HepG2 (cell line): ENCODE data around the gene FITM1. TPM values are rescaled to one million over a fixed set of nuclear protein-coding genes. Genes with fewer than 3 reads are reported as not detected.
A peak's percentile ranks its signal among the peaks of the same experiment; 100 is the strongest.

Experiments
- AGO1 ChIP-seq: fragments of 200-400 bp; formaldehyde crosslinking; IDR thresholded peaks from 2 replicates; pipeline ENCODE4 v1.6.1; 2017; ENCODE audit warnings: mild to moderate bottlenecking, low read depth, low read length, moderate library complexity; ENCODE audit not compliant: poor library complexity, severe bottlenecking
- ARID4A ChIP-seq: sonication (generic); formaldehyde crosslinking; IDR thresholded peaks from 2 replicates; pipeline ENCODE4 v1.5.0; 2020; ENCODE audit warnings: mild to moderate bottlenecking, missing genetic modification reagents, borderline replicate concordance
- GPN1 ChIP-seq: sonication (generic); formaldehyde crosslinking; IDR thresholded peaks from 2 replicates; pipeline ENCODE4 v1.5.1; 2020; ENCODE audit warnings: missing genetic modification reagents, borderline replicate concordance
- KLF16 ChIP-seq, 2 experiments: sonication (generic) in 1 of 2; formaldehyde crosslinking in 1 of 2; IDR thresholded peaks; 2 replicates each; pipeline versions ENCODE4 v1.6.1 to v1.8.0; 2016 to 2023; ENCODE audit warnings: missing genetic modification reagents in 2 of 2, missing compliant biosample characterization in 1 of 2
- MXD4 ChIP-seq: IDR thresholded peaks from 2 replicates; pipeline ENCODE4 v1.6.1; 2016; ENCODE audit warnings: mild to moderate bottlenecking, missing biosample characterization, missing genetic modification reagents
- TERF1 ChIP-seq: sonication (generic); formaldehyde crosslinking; IDR thresholded peaks from 2 replicates; pipeline ENCODE4 v1.8.0; 2022; ENCODE audit warnings: mild to moderate bottlenecking, missing genetic modification reagents, moderate library complexity
- ZBTB4 ChIP-seq: sonication (generic); formaldehyde crosslinking; IDR thresholded peaks from 2 replicates; pipeline ENCODE4 v1.4.0; 2020; ENCODE audit warnings: missing genetic modification reagents, mild to moderate bottlenecking, borderline replicate concordance
- ZNF354B ChIP-seq: sonication (generic); formaldehyde crosslinking; IDR thresholded peaks from 2 replicates; pipeline ENCODE4 v1.8.0; 2022; ENCODE audit warnings: mild to moderate bottlenecking, missing genetic modification reagents
- ZNF597 ChIP-seq: sonication (generic); formaldehyde crosslinking; IDR thresholded peaks from 2 replicates; pipeline ENCODE4 v1.5.0; 2020; ENCODE audit warnings: missing genetic modification reagents
- ZNF607 ChIP-seq: sonication (generic); formaldehyde crosslinking; IDR thresholded peaks from 2 replicates; pipeline ENCODE4 v1.5.1; 2020; ENCODE audit warnings: missing genetic modification reagents, mild to moderate bottlenecking, borderline replicate concordance
- polyA plus RNA-seq, 8 experiments: library from polyadenylated mRNA; depleted of rRNA in 3 of 8; stranded (reverse) in 7 of 8; unstranded in 1 of 8; fragments of >200 nt; fragmentation: Illumina TruSeq in 4 of 8; extraction: Trizol in 4 of 8; gene quantifications; 2 replicates each; pipeline versions ENCODE4 v1.2.1 to v1.2.3, GENCODE V29; 2011 to 2016; ENCODE audit warnings: low read depth in 4 of 8, missing spikeins in 1 of 8, mixed read lengths in 1 of 8; ENCODE audit not compliant: insufficient read depth in 1 of 8
- total RNA-seq, 5 experiments: library from RNA; depleted of rRNA; stranded (reverse); fragments of >200 nt; fragmentation: Illumina TruSeq; extraction: Trizol; gene quantifications; 2 replicates each; pipeline ENCODE4 v1.2.3, GENCODE V29; 2016; ENCODE audit warnings: low read depth in 1 of 5
- TF ChIP-seq, protein P1 (sequence below): sonication (generic); formaldehyde crosslinking; IDR thresholded peaks from 2 replicates; pipeline ENCODE4 v1.8.1; 2023; ENCODE audit warnings: mild to moderate bottlenecking, missing genetic modification reagents
- TF ChIP-seq, protein P2 (sequence below): sonication (generic); formaldehyde crosslinking; conservative IDR thresholded peaks from 2 replicates; pipeline ENCODE4 v1.5.0; 2020; ENCODE audit warnings: missing genetic modification reagents

Gene FITM1
- total and polyA plus RNA-seq, 2 of the 13 experiments (the other 11 are each of a cell fraction or from before 2014, with no cell fraction given), result 2.7 to 5.8 TPM

DNA sequence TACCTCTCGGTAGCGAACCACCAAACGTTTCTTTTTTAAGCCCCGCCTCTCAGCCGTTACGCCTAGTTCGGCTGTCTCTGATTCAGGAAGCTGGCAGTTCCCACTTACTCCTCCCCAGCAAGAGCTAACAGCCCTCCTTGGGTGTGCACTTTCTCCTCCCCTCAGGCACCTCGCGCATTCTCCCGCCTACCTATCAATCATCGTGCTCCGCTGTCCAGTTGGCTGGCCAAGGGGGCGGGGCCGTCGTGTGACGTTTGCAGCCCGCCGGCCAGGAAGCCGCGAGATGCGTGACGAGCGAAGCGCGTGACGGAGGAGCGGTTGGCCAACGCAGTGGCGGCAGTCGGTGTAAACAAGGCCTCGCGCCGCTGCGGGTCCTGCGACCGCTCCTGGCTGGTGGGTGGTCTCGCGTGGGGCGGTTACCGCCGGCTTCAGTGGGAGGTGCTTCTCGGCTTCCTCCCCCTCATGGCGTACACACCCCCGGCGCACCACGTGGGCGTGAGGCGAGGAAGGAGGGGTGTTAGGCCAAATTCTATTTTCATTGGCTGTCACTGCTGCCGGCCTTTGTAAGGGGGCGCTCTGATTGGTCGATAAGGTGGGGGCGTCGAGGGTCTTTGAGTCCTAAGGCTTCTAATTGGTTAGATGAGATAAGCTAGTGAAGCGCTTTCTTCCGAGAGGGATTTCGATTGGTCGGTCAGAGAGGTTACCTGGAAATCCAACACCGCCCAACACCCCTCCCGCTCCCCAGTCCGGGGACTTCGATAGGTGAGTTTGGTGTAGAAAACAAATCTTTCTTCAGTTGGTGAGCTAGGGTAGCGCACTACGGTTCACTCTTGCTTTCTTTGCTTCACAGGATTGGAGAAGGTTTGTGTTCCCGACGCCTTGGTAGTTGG is 15.7 kb upstream of the FITM1 start, which contains the start of the genes DCAF11 and NRL (continued):
- TF ChIP-seq ZBTB4 (CRISPR knock-in tag) (no peak), ZNF354B (CRISPR knock-in tag) (no peak), ZNF607 (CRISPR knock-in tag) (peak; percentile 99), KLF16 (CRISPR knock-in tag; IDR thresholded peaks at IDR 0.05) (peak in 1 of 2 experiments; percentile 99; a peak in 2 of 4 replicates), AGO1 (peak; percentile 87), ZNF597 (CRISPR knock-in tag) (no peak), MXD4 (CRISPR knock-in tag) (peak; percentile 99), ARID4A (CRISPR knock-in tag) (peak; percentile 95), GPN1 (CRISPR knock-in tag) (peak; percentile 98; the same call in 1 of the 2 replicates), TERF1 (no peak)
- TF ChIP-seq, protein P1, sequence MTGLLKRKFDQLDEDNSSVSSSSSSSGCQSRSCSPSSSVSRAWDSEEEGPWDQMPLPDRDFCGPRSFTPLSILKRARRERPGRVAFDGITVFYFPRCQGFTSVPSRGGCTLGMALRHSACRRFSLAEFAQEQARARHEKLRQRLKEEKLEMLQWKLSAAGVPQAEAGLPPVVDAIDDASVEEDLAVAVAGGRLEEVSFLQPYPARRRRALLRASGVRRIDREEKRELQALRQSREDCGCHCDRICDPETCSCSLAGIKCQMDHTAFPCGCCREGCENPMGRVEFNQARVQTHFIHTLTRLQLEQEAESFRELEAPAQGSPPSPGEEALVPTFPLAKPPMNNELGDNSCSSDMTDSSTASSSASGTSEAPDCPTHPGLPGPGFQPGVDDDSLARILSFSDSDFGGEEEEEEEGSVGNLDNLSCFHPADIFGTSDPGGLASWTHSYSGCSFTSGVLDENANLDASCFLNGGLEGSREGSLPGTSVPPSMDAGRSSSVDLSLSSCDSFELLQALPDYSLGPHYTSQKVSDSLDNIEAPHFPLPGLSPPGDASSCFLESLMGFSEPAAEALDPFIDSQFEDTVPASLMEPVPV (CRISPR knock-in tag), result peak; percentile 99
- TF ChIP-seq, protein P2, sequence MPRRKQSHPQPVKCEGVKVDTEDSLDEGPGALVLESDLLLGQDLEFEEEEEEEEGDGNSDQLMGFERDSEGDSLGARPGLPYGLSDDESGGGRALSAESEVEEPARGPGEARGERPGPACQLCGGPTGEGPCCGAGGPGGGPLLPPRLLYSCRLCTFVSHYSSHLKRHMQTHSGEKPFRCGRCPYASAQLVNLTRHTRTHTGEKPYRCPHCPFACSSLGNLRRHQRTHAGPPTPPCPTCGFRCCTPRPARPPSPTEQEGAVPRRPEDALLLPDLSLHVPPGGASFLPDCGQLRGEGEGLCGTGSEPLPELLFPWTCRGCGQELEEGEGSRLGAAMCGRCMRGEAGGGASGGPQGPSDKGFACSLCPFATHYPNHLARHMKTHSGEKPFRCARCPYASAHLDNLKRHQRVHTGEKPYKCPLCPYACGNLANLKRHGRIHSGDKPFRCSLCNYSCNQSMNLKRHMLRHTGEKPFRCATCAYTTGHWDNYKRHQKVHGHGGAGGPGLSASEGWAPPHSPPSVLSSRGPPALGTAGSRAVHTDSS (CRISPR knock-in tag), result 0 out of 2 replicates have a peak, but pooled peaks have one; percentile 61
